Ovary (tissue), 9 donors: ENCODE results near the gene MT3. TPM values are rescaled to one million over a fixed set of nuclear protein-coding genes. Genes with fewer than 3 reads are reported as not detected.

Experiments
- DNase-seq, 5 donors: peaks; one replicate each; pipeline ENCODE4 v3.0.0-alpha.2; 2019 to 2020
- H3K27ac ChIP-seq, 2 donors: fragments of 200-600 bp; one replicate each; pipeline versions ENCODE4 v1.5.1 to v1.8.0; 2019 to 2022
- H3K27me3 ChIP-seq: fragments of 200-600 bp; one replicate; pipeline ENCODE4 v1.8.0; 2022
- H3K36me3 ChIP-seq: fragments of 200-600 bp; sonication (generic); one replicate; pipeline ENCODE4 v1.5.1; 2019
- H3K4me1 ChIP-seq: one replicate; pipeline ENCODE4 v1.8.1; 2013; ENCODE audit warnings: mild to moderate bottlenecking, moderate library complexity; ENCODE audit not compliant: insufficient read depth
- H3K4me3 ChIP-seq: fragments of 200-600 bp; sonication (generic); one replicate; pipeline ENCODE4 v1.5.1; 2017
- H3K9me3 ChIP-seq, 2 donors: fragments of 200-600 bp in 1 of 2; sonication (generic) in 1 of 2; one replicate each; pipeline versions ENCODE4 v1.5.1 to v1.8.1; 2013 to 2019; ENCODE audit warnings: mild to moderate bottlenecking in 1 of 2, moderate library complexity in 1 of 2
- EP300 ChIP-seq: sonication (generic); formaldehyde crosslinking; IDR thresholded peaks from one replicate; pipeline ENCODE4 v1.6.1; 2017; ENCODE audit warnings: antibody characterized with exemption
- POLR2A ChIP-seq: fragments of 450-650 bp; IDR thresholded peaks from one replicate; pipeline ENCODE4 v1.6.1; 2017; ENCODE audit warnings: antibody characterized with exemption, mild to moderate bottlenecking, moderate library complexity
- WGBS, 3 donors: extraction: QIAGEN DNeasy Blood & Tissue Kit in 1 of 3; methylation state at CpG; one replicate each; pipeline versions ENCODE4 v1.1.5 to v1.1.7; 2013 to 2017; 5-methylcytosine and 5-hydroxymethylcytosine counted together
- intact Hi-C, 4 donors: fragments of 100-400 bp; cut with DNase I; formaldehyde crosslinking; loops; one replicate each; pipeline versions ENCODE4 v1.11.0 to v1.15.1; 2022 to 2023
- polyA plus RNA-seq, 2 donors: library from polyadenylated mRNA; stranded (reverse); fragments of 200-250 nt in 1 of 2; fragments of 350-450 nt in 1 of 2; fragmentation: Illumina TruSeq in 1 of 2; extraction: RNeasy Lipid Tissue Mini Kit (QIAGEN cat#74804) in 1 of 2; gene quantifications; one replicate each; pipeline ENCODE4 v1.2.3, GENCODE V29; 2013 to 2014
- total RNA-seq, 7 donors: library from RNA; depleted of rRNA in 2 of 7; stranded (reverse); fragments of >200 nt in 2 of 7; fragmentation: NEBNext Ultra II Directional in 3 of 7; extraction: Animal tissue kit (Norgen Biotek cat#: 25700) in 3 of 7; gene quantifications; one replicate each; pipeline versions ENCODE4 v1.1.0 to v1.2.4, GENCODE V29; 2016 to 2023
- TF ChIP-seq, protein P1 (sequence below), 3 donors: fragments of 450-650 bp in 2 of 3; fragments of 200-600 bp in 1 of 3; IDR thresholded peaks; one replicate each; pipeline versions ENCODE4 v1.5.1 to v1.8.0; 2016 to 2022; ENCODE audit warnings: antibody characterized with exemption in 3 of 3, mild to moderate bottlenecking in 1 of 3
- donor health status: DM: no; HTN: no; CAD: no; lungs with moderate emphysema.
- donor health status: DM: no; HTN: no; CAD: no.
- donor health status: Bipolar disorder and iron deficiency.
- donor health status: DM: yes; HTN: yes; CAD: no.
- donor health status: DM: no; HTN: no; CAD: no.
- donor health status: DM: yes; HTN: yes; CAD: no.

Gene MT3
- total and polyA plus RNA-seq, 9 donors, result 0.53 to 4.8 (median 1.4) TPM; not detected in 3

DNA sequence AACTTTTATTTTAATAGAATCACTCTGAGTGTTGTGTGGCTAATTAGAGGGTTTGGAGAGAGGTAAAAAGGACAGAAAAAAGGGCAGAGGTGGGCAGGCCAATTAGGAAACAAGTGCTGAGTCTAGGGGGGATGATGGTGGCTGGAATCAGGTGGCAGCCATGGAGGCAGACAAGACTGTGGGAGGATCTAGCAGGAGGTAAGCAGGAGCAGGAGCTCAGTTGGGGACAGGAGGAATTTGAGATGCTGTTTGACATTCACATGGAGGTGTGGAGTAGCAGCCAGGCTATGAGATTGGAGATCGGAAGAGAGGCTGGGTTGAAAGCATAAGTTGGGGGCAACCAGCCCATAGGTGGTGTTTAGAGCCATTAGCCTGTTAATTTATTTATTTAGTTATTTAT is 28.2 kb upstream of the MT3 start:
- Histone ChIP-seq H3K27me3 (no peaks in the 10 kb centered on the region), H3K4me1 (no peaks in the 10 kb centered on the region), H3K9me3 (no peaks in the 10 kb centered on the region), H3K27ac (no peak overlapping the region), H3K36me3 (no peaks in the 10 kb centered on the region), H3K4me3 (no peak overlapping the region)
- intact Hi-C loops, result no loop called here
- 31 to 59% (median 49%) methylated on average over 1 of the region's 1 CpG for WGBS, 3 donors
- DNase-seq, result no peak
- TF ChIP-seq, protein P1, sequence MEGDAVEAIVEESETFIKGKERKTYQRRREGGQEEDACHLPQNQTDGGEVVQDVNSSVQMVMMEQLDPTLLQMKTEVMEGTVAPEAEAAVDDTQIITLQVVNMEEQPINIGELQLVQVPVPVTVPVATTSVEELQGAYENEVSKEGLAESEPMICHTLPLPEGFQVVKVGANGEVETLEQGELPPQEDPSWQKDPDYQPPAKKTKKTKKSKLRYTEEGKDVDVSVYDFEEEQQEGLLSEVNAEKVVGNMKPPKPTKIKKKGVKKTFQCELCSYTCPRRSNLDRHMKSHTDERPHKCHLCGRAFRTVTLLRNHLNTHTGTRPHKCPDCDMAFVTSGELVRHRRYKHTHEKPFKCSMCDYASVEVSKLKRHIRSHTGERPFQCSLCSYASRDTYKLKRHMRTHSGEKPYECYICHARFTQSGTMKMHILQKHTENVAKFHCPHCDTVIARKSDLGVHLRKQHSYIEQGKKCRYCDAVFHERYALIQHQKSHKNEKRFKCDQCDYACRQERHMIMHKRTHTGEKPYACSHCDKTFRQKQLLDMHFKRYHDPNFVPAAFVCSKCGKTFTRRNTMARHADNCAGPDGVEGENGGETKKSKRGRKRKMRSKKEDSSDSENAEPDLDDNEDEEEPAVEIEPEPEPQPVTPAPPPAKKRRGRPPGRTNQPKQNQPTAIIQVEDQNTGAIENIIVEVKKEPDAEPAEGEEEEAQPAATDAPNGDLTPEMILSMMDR (IDR thresholded peaks at IDR 0.05), result no peak
- TF ChIP-seq POLR2A (no peak), EP300 (no peak)

- H3K9me3 ChIP-seq, result no peaks in the 10 kb centered on the region
- no peaks in the 10 kb centered on the region for H3K27me3 ChIP-seq
- H3K27ac ChIP-seq, result no peak within 1 kb of the TSS
- intact Hi-C loops, result no loop called here
- no peak within 1 kb of the TSS for H3K4me3 ChIP-seq
- DNase-seq, result no peak
- no peaks in the 10 kb centered on the region for H3K36me3 ChIP-seq
- 54 to 70% (median 62%) methylated on average over 12 of the region's 12 CpGs for WGBS, 3 donors
- H3K4me1 ChIP-seq, result no peaks in the 10 kb centered on the region
- TF ChIP-seq, protein P1 (IDR thresholded peaks at IDR 0.05), result no peak
- no peak for TF ChIP-seq EP300
- TF ChIP-seq POLR2A, result no peak
Measured at GRCh38 chr16:56564793-56565477, 24.4 kb upstream of the MT3 start, which contains the start of gene MT4. TSS of gene MT4 (plus strand) at chr16:56565073. CDS start at chr16:56565129, 56 bp downstream.

DNA sequence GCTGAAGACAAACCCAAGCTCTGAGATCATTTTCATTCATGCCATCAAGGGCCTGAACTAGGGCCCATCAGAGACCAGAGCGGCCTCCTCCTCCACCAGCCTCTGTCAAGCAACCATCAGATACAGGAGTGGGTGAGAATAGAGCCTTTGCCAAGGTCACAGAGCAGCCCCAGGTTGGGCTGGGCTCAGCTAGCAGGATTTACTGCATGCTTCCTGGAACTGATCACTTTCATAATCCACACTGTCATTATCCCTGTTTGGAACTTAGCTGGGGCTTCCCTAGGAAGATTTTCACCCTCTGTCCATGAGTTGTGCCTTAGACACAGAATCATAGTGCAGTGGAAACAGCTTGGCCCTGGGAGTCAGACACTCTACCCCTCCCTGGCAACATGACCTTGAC is 19.4 kb upstream of the MT3 start:
- no peaks in the 10 kb centered on the region for H3K27me3 ChIP-seq
- WGBS, 3 donors, result 75 to 100% (median 89%) methylated on average over 1 of the region's 1 CpG
- no peak for DNase-seq
- no peak overlapping the region for H3K27ac ChIP-seq
- H3K4me1 ChIP-seq, result no peaks in the 10 kb centered on the region
- no peak for TF ChIP-seq EP300
- TF ChIP-seq, protein P1 (IDR thresholded peaks at IDR 0.05), result no peak
- no peak for TF ChIP-seq POLR2A
- H3K36me3 ChIP-seq, result no peaks in the 10 kb centered on the region
- H3K9me3 ChIP-seq, result no peaks in the 10 kb centered on the region
- H3K4me3 ChIP-seq, result no peak overlapping the region
- intact Hi-C loops, result no loop called here

DNA sequence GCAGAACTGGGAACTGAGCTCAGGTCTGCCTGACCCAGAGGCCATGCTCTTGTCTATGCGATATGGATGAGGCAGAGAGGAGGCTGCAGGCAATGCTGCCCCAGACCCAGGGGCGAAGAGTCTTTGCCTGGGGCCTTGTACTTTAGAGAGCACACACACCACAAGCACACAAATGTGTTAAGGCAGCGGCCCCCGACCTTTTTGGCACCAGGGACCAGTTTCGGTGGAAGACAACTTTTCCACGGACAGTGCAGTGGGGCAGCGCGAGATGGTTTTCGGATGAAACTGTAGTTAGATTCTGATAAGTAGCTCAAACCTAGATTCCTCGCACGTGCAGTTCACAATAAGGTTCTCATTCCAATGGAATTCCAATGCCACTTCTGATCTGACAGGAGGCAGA is 17.8 kb upstream of the MT3 start:
- DNase-seq, result peak in 1 of 5 donors; percentile 5
- Histone ChIP-seq H3K27me3 (no peaks in the 10 kb centered on the region), H3K27ac (no peak overlapping the region), H3K9me3 (no peaks in the 10 kb centered on the region), H3K4me1 (no peaks in the 10 kb centered on the region), H3K36me3 (no peaks in the 10 kb centered on the region), H3K4me3 (no peak overlapping the region)
- no peak for TF ChIP-seq EP300
- 77 to 81% (median 79%) methylated on average over 11 of the region's 11 CpGs for WGBS, 3 donors
- intact Hi-C loops, result no loop called here

- Histone ChIP-seq H3K4me1 (no peaks in the 10 kb centered on the region), H3K27me3 (no peaks in the 10 kb centered on the region), H3K36me3 (no peaks in the 10 kb centered on the region), H3K4me3 (no peak overlapping the region), H3K9me3 (no peaks in the 10 kb centered on the region), H3K27ac (no peak overlapping the region)
- WGBS, 3 donors, result 55 to 88% (median 79%) methylated on average over 1 of the region's 1 CpG
- intact Hi-C loops, result loop anchor here in 1 of 4 donors (5.0 kb wide), 1 partner anchor 128 kb away; no protein-coding TSS in a partner anchor
- no peak for DNase-seq
- TF ChIP-seq, protein P1 (IDR thresholded peaks at IDR 0.05), result no peak
- no peak for TF ChIP-seq POLR2A
- no peak for TF ChIP-seq EP300
Measured at GRCh38 chr16:56574625-56575024, 14.7 kb upstream of the MT3 start.
